Endothelial cell (in vitro differentiated cells): Measurements from ENCODE around the gene TOB2. TPM values are rescaled to one million over a fixed set of nuclear protein-coding genes. Genes with fewer than 3 reads are reported as not detected.

ENCODE experiments used
- DNase-seq: peaks from one replicate; pipeline ENCODE4 v3.0.0; 2021; ENCODE audit warnings: low spot score
- H3K27ac Mint-ChIP-seq: one replicate; pipeline ENCODE4 v1.8.0; 2021; ENCODE audit warnings: mixed read lengths, inconsistent platforms; ENCODE audit not compliant: unreplicated experiment
- H3K27me3 Mint-ChIP-seq: one replicate; pipeline ENCODE4 v1.8.0; 2021; ENCODE audit warnings: mild to moderate bottlenecking, moderate library complexity, mixed read lengths, inconsistent platforms; ENCODE audit not compliant: unreplicated experiment
- H3K36me3 Mint-ChIP-seq: one replicate; pipeline ENCODE4 v1.8.0; 2021; ENCODE audit warnings: mild to moderate bottlenecking, low read depth, mixed read lengths, inconsistent platforms; ENCODE audit not compliant: unreplicated experiment
- H3K4me1 Mint-ChIP-seq: one replicate; pipeline ENCODE4 v1.8.0; 2021; ENCODE audit warnings: mild to moderate bottlenecking, mixed read lengths, inconsistent platforms; ENCODE audit not compliant: unreplicated experiment
- H3K4me3 Mint-ChIP-seq: one replicate; pipeline ENCODE4 v1.8.0; 2021; ENCODE audit warnings: mild to moderate bottlenecking, mixed read lengths, inconsistent platforms; ENCODE audit not compliant: unreplicated experiment
- H3K9me3 Mint-ChIP-seq: one replicate; pipeline ENCODE4 v1.8.0; 2021; ENCODE audit warnings: mixed read lengths, inconsistent platforms; ENCODE audit not compliant: unreplicated experiment
- total RNA-seq: library from RNA; stranded (reverse); fragmentation: NEBNext Ultra II Directional; extraction: Animal tissue kit (Norgen Biotek cat#: 25700); gene quantifications from one replicate; pipeline ENCODE4 v1.2.1, GENCODE V29; 2021; ENCODE audit not compliant: unreplicated experiment
- TF ChIP-seq, protein P1 (sequence below): fragments of 200-600 bp; sonication (generic); IDR thresholded peaks from one replicate; pipeline ENCODE4 v1.5.0; 2021; ENCODE audit warnings: antibody characterized with exemption; ENCODE audit not compliant: unreplicated experiment

Gene TOB2
- total RNA-seq, 1 donor from 2014 or later: 60.3 TPM

DNA sequence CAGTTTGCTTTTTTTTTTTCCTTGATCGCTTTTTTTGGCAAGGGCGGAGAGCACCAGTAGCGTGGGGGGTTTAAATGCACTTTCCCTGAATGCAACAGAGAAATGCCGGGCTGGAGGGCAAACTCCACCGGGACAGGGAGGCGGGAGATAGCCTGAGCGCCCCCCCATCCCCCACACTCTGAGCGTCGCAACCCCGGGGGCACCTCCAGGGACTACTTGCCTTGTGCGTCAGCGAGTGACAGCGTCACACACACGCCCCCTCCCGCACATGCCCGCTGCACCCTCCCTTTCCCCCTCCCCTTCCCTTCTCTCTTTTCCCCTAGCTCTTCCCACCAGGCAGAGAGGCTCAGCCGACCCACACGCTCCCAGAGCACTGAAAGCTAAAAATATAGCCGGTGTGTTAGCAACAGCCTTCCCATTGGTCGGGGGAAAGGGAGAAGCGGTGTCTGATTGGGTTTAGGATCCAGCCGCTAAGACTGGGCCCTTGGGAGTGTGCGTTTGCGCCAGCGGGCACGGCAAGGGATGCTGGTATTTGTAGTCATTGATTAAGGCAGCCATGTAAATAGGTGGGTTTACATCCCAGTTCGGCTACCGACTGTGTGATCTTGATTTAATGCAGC, 1.7 kb upstream of the TOB2 start:
- Mint-ChIP-seq H3K36me3 (peaks cover 11% of the 10 kb centered on the region), H3K27me3 (peaks cover 29% of the 10 kb centered on the region), H3K4me3 (peak overlapping the region; percentile 95), H3K27ac (peak overlapping the region; percentile 86), H3K4me1 (peaks cover 28% of the 10 kb centered on the region), H3K9me3 (no peaks in the 10 kb centered on the region)
- DNase-seq: peak; percentile 87
- TF ChIP-seq, protein P1, sequence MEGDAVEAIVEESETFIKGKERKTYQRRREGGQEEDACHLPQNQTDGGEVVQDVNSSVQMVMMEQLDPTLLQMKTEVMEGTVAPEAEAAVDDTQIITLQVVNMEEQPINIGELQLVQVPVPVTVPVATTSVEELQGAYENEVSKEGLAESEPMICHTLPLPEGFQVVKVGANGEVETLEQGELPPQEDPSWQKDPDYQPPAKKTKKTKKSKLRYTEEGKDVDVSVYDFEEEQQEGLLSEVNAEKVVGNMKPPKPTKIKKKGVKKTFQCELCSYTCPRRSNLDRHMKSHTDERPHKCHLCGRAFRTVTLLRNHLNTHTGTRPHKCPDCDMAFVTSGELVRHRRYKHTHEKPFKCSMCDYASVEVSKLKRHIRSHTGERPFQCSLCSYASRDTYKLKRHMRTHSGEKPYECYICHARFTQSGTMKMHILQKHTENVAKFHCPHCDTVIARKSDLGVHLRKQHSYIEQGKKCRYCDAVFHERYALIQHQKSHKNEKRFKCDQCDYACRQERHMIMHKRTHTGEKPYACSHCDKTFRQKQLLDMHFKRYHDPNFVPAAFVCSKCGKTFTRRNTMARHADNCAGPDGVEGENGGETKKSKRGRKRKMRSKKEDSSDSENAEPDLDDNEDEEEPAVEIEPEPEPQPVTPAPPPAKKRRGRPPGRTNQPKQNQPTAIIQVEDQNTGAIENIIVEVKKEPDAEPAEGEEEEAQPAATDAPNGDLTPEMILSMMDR: no peak

DNA sequence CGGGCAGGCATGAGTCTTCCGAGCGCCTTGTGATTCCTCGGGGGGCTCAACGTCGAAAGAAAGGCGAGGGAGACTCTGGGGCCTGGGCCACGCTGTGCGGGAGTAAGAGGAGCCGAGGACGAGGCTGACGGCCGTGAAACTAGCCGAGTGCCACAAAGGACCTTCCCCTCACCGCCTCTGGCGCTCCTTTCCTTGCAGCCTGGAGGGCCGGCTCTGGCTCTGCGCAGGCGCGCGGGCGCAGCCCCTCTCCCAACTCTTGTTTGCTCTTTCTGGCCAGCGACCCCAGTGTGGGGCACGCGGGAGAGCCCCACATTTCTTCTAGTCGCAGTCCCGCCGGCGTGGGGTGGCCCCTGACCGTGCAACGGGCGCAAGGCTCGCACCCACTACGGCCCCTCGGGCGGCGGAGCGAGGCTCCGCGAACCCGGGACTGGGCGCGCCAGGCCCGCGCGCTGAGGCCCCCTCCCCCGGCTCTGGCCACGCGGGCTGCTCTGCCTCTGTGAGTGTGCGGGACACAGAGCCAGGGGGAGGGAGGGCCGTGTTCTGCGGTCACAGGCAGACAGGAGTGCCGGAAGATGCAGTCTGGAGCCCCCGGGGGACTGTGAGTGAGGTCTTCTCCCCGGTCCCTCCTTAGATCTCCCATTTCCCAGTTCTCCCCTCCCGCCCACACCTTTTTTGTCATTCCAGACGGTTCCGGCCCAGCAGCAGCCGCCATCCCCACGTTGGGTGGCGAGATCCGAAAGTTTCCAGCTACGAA, 1.0 kb upstream of the TOB2 start:
- DNase-seq: peak; percentile 73

DNA sequence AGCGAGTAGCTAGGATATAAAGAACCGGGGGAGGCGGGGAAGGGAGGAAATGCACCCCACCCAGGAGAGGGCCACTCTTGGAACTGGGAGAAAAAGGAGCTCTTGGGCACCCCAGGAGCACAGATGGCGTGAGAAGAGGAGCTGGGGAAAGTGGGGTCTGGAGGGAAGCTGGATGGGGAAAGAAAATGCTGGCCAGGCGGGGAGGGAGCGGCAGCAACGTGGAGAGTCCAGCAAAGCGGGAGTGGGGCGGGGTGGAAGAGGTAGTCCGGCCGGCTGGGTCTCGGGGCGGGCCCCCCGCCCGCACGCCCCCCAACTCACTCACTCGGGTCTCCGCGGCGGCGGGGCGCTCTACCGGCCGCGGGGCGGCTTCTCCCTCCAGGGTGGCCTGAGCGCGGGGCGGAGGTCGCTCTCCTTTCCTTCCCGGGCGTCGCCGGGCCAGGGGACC, 522 bp downstream of the TOB2 start:
- H3K27ac Mint-ChIP-seq: peak overlapping the region; percentile 85
- TF ChIP-seq, protein P1: no peak
- H3K27me3 Mint-ChIP-seq: peaks cover 26% of the 10 kb centered on the region
- peaks cover 11% of the 10 kb centered on the region for H3K36me3 Mint-ChIP-seq
- peaks cover 30% of the 10 kb centered on the region for H3K4me1 Mint-ChIP-seq
- peak; percentile 27 for DNase-seq
- no peaks in the 10 kb centered on the region for H3K9me3 Mint-ChIP-seq
- H3K4me3 Mint-ChIP-seq: peak overlapping the region; percentile 98

More for the DNA sequence above, 1.0 kb upstream of the TOB2 start:
- Mint-ChIP-seq H3K4me1 (peaks cover 30% of the 10 kb centered on the region), H3K27me3 (peaks cover 29% of the 10 kb centered on the region), H3K27ac (peak overlapping the region; percentile 90), H3K36me3 (peaks cover 11% of the 10 kb centered on the region), H3K4me3 (peak overlapping the region; percentile 98), H3K9me3 (no peaks in the 10 kb centered on the region)
- TF ChIP-seq, protein P1: no peak

DNA sequence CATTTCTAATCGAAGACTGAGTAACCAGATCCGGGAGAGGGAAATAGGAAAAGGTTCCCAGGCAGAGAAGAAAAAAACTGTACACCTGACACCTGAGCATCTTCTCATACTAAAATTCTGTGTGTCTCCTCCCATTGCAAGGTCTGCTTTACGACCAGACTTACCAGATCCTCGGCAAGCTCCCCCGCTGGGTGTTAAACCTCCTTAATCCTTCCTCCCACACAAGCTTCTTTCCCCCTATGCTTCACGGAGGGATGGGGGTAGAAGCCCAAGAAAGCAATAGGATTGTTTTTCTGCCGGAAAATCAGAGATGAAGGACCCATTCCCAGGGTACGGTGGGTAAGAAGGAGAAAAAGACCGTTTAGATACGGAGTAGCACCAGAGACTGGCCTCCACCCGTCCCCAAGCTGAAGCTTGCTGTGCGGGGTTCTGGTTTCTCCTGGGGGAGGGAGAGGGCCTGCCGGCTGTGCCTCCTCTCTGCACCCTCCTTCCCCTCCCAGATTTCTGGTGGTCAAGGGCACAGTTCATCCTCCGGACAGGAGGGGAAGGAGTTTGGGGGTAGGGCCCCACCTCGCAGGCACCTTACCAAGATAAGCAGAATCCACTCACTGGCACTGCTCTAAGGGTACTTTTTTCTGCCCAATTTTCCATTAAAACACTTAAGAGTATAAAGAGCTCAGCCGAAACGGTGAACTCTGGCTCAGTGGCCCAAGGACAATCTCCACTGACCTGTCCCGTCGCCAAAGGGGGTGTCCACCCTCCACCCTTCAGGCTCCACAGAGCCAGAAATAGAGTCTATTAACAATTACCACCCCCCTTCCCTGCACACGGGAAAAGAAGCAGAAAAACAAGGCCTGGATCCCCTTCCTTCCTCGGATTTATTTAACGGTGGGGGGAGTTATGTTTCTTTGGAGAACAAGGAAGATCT, 1.2 kb downstream of the TOB2 start:
- Mint-ChIP-seq H3K27ac (peak overlapping the region; percentile 85), H3K36me3 (peaks cover 11% of the 10 kb centered on the region), H3K4me1 (peaks cover 30% of the 10 kb centered on the region), H3K27me3 (peaks cover 26% of the 10 kb centered on the region), H3K4me3 (peak overlapping the region; percentile 98), H3K9me3 (no peaks in the 10 kb centered on the region)
- DNase-seq: peak; percentile 10
- TF ChIP-seq, protein P1: no peak
